Measurements from ENCODE around the gene ELOB.

ELOB gene

DNA sequence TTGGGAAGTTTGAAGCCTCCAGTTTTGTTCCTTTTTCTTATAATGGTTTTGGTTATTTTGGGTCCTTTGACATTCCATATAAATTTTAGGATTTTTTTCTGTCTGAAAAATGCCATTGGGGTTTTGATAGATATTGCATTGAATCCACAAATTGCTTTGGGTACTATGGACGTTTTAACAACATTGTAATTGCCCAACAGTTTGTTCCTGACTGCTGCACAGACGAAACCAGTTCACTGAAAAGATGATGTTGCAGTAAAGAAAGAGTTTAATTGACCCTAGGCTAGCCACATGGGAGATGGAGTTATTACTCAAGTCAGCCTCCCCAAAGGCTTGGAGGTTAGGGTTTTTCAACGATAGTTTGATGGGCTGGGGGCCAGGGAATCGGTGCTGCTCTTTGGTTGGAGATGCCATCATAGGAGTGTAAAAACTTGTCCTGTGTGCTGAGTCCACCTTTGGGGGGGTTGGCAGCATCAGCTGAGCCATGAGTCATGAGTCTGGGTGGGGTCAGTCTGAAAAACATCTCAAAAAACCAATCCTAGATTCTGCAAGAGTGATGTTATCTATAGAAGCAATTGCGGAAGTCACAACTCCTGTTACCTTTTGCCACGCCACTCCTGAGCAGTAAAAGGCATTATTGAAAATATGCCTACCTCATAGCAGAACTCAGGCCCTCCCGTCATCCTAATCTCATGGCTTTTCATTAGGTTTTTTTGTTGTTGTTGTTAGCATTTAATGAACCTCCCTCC lies 18.5 kb upstream of the ELOB start:
- no CpG with 5 or more reads among the region's 7 CpGs for WGBS, 2 donors (ENCODE audit: extremely low coverage in 2 of 2, insufficient read length in 2 of 2, insufficient replicate concordance in 1 of 2)
- Histone ChIP-seq H3K9ac (ENCODE audit: low read depth, low read length, poor library complexity) (no peak overlapping the region), H3K23ac (ENCODE audit: low read depth, low read length, poor library complexity) (no peak overlapping the region), H3K4me2 (ENCODE audit: insufficient read depth, low read length, poor library complexity, severe bottlenecking) (no peak overlapping the region), H3K79me1 (ENCODE audit: low read depth, low read length) (no peaks in the 10 kb centered on the region), H3K27me3 (ENCODE audit: control insufficient read depth in 3 of 3, insufficient read depth in 3 of 3, low read depth in 1 of 3, low read length in 3 of 3) (peaks cover 0 to 12% (median 0%) of the 10 kb centered on the region in 3 experiments), H2BK15ac (ENCODE audit: low read length) (no peak overlapping the region), H2AFZ (ENCODE audit: low read length) (no peak overlapping the region), H2AK5ac (ENCODE audit: low read depth, low read length) (no peak overlapping the region), H2BK5ac (ENCODE audit: low read length) (no peak overlapping the region), H3K4me3 (ENCODE audit: low read length in 2 of 2) (no peak overlapping the region), H3K14ac (ENCODE audit: low read length) (no peak overlapping the region), H2BK120ac (ENCODE audit: low read depth, low read length) (no peak overlapping the region), H3K27ac (replicated peaks; ENCODE audit: low read length) (no peak overlapping the region), H3K18ac (ENCODE audit: low read length) (no peak overlapping the region), H3K4me1 (ENCODE audit: control insufficient read depth in 2 of 2, insufficient read depth in 1 of 2, low read depth in 1 of 2, low read length in 2 of 2) (no peaks in the 10 kb centered on the region), H4K91ac (ENCODE audit: low read depth, low read length, poor library complexity) (no peak overlapping the region), H4K8ac (ENCODE audit: low read depth, low read length) (no peak overlapping the region), H3K36me3 (replicated peaks in 1 of 2; ENCODE audit: control insufficient read depth in 2 of 2, insufficient read depth in 2 of 2, low read length in 2 of 2) (no peaks in the 10 kb centered on the region), H3K4ac (ENCODE audit: low read length) (no peak overlapping the region), H3K9me3 (replicated peaks in 1 of 2; ENCODE audit: control insufficient read depth in 2 of 2, insufficient read depth in 1 of 2, low read depth in 1 of 2, low read length in 2 of 2) (no peaks in the 10 kb centered on the region), H2BK12ac (ENCODE audit: low read length) (no peak overlapping the region)
- no peak for DNase-seq (ENCODE audit: low spot score)

DNA sequence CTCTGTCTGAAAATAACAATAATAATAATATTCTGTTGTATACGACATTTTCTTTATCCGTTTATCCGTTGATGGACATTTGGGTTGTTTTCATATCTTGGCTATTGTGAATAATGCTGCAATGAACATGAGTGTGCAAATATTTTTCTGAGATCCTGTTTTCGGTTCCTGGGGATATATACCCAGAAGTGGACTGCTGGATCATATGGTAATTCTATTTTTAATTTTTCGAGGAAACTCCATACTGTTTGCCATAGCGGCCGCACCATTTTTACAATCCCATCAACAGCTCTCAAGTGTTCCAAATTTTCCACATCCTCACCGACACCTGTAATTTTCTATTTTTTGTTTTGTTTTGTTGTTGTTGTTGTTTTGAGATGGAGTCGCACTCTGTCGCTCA lies 15.9 kb upstream of the ELOB start:
- Histone ChIP-seq H2BK12ac (ENCODE audit: low read length) (no peak overlapping the region), H2BK15ac (ENCODE audit: low read length) (no peak overlapping the region), H3K36me3 (replicated peaks in 1 of 2; ENCODE audit: control insufficient read depth in 2 of 2, insufficient read depth in 2 of 2, low read length in 2 of 2) (no peaks in the 10 kb centered on the region), H3K4me2 (ENCODE audit: insufficient read depth, low read length, poor library complexity, severe bottlenecking) (no peak overlapping the region), H3K14ac (ENCODE audit: low read length) (no peak overlapping the region), H4K91ac (ENCODE audit: low read depth, low read length, poor library complexity) (no peak overlapping the region), H3K18ac (ENCODE audit: low read length) (no peak overlapping the region), H4K8ac (ENCODE audit: low read depth, low read length) (no peak overlapping the region), H3K4ac (ENCODE audit: low read length) (no peak overlapping the region), H2AFZ (ENCODE audit: low read length) (no peak overlapping the region), H3K79me1 (ENCODE audit: low read depth, low read length) (no peaks in the 10 kb centered on the region), H2BK120ac (ENCODE audit: low read depth, low read length) (no peak overlapping the region), H2BK5ac (ENCODE audit: low read length) (no peak overlapping the region), H3K4me1 (ENCODE audit: control insufficient read depth in 2 of 2, insufficient read depth in 1 of 2, low read depth in 1 of 2, low read length in 2 of 2) (peaks cover 0 to 2% of the 10 kb centered on the region in 2 donors), H2AK5ac (ENCODE audit: low read depth, low read length) (no peak overlapping the region), H3K9ac (ENCODE audit: low read depth, low read length, poor library complexity) (no peak overlapping the region), H3K27ac (replicated peaks; ENCODE audit: low read length) (no peak overlapping the region), H3K9me3 (replicated peaks in 1 of 2; ENCODE audit: control insufficient read depth in 2 of 2, insufficient read depth in 1 of 2, low read depth in 1 of 2, low read length in 2 of 2) (no peaks in the 10 kb centered on the region), H3K4me3 (ENCODE audit: low read length in 2 of 2) (no peak overlapping the region), H3K27me3 (ENCODE audit: control insufficient read depth in 3 of 3, insufficient read depth in 3 of 3, low read depth in 1 of 3, low read length in 3 of 3) (peaks cover 0 to 10% (median 0%) of the 10 kb centered on the region in 3 experiments), H3K23ac (ENCODE audit: low read depth, low read length, poor library complexity) (no peak overlapping the region)
- no CpG with 5 or more reads among the region's 10 CpGs for WGBS, 2 donors (ENCODE audit: extremely low coverage in 2 of 2, insufficient read length in 2 of 2, insufficient replicate concordance in 1 of 2)
- no peak for DNase-seq (ENCODE audit: low spot score)

DNA sequence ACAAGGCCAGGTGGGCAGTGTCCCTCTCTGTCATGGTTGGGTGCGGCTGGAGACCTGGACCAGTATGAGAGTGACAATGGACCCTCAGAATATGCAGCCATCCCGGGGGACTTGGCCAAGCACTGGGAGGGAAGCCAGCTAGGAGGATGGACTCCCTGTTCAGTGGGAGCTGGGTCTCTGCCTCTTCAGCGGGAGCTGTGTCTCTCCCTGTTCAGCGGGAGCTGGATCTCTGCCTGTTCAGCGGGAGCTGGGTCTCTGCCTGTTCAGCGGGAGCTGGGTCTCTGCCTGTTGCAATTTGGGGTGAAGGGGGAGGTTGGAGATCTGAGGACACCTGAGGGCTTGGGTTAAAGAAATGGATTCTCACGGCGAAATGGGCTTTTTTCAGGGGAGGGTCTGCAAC lies 14.1 kb upstream of the ELOB start:
- no peak overlapping the region for H2BK15ac ChIP-seq (ENCODE audit: low read length)
- no peak overlapping the region for H2BK5ac ChIP-seq (ENCODE audit: low read length)
- no peaks in the 10 kb centered on the region for H3K36me3 ChIP-seq (replicated peaks in 1 of 2; ENCODE audit: control insufficient read depth in 2 of 2, insufficient read depth in 2 of 2, low read length in 2 of 2)
- no peak overlapping the region for H4K8ac ChIP-seq (ENCODE audit: low read depth, low read length)
- H3K79me1 ChIP-seq (ENCODE audit: low read depth, low read length): no peaks in the 10 kb centered on the region
- no peak for DNase-seq (ENCODE audit: low spot score)
- peaks cover 0 to 10% (median 0%) of the 10 kb centered on the region in 3 experiments for H3K27me3 ChIP-seq (ENCODE audit: control insufficient read depth in 3 of 3, insufficient read depth in 3 of 3, low read depth in 1 of 3, low read length in 3 of 3)
- no peak overlapping the region for H3K4me3 ChIP-seq (ENCODE audit: low read length in 2 of 2)
- no peak overlapping the region for H3K23ac ChIP-seq (ENCODE audit: low read depth, low read length, poor library complexity)
- H3K18ac ChIP-seq (ENCODE audit: low read length): no peak overlapping the region
- H2AK5ac ChIP-seq (ENCODE audit: low read depth, low read length): no peak overlapping the region
- H2BK120ac ChIP-seq (ENCODE audit: low read depth, low read length): no peak overlapping the region
- H3K9me3 ChIP-seq (replicated peaks in 1 of 2; ENCODE audit: control insufficient read depth in 2 of 2, insufficient read depth in 1 of 2, low read depth in 1 of 2, low read length in 2 of 2): no peaks in the 10 kb centered on the region
- H3K4me2 ChIP-seq (ENCODE audit: insufficient read depth, low read length, poor library complexity, severe bottlenecking): no peak overlapping the region
- H2BK12ac ChIP-seq (ENCODE audit: low read length): no peak overlapping the region
- H3K9ac ChIP-seq (ENCODE audit: low read depth, low read length, poor library complexity): no peak overlapping the region
- H2AFZ ChIP-seq (ENCODE audit: low read length): no peak overlapping the region
- no CpG with 5 or more reads among the region's 8 CpGs for WGBS, 2 donors (ENCODE audit: extremely low coverage in 2 of 2, insufficient read length in 2 of 2, insufficient replicate concordance in 1 of 2)
- H4K91ac ChIP-seq (ENCODE audit: low read depth, low read length, poor library complexity): no peak overlapping the region
- H3K4me1 ChIP-seq (ENCODE audit: control insufficient read depth in 2 of 2, insufficient read depth in 1 of 2, low read depth in 1 of 2, low read length in 2 of 2): peaks cover 4 to 10% of the 10 kb centered on the region in 2 donors
- no peak overlapping the region for H3K27ac ChIP-seq (replicated peaks; ENCODE audit: low read length)
- H3K4ac ChIP-seq (ENCODE audit: low read length): no peak overlapping the region
- H3K14ac ChIP-seq (ENCODE audit: low read length): no peak overlapping the region

DNA sequence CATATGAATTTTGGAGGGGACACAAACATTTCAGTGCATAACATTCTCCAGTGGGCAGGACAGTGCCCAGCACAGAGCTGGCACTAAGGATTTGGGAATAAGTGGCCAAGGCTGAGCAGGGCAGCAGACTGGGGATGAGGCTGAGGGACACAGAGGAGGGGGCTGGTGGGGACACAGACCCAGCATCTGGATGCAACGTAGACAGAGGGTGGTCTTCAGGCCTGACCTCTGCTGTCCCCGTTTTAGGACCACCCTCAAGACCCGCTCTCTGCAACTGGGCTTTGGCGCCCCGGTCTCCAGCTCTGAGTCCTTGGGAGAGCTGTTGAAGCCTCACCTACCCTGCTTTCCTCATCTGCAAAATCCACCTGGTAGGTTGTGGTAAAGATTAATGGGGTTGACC lies 13.6 kb upstream of the ELOB start:
- Histone ChIP-seq H3K9me3 (replicated peaks in 1 of 2; ENCODE audit: control insufficient read depth in 2 of 2, insufficient read depth in 1 of 2, low read depth in 1 of 2, low read length in 2 of 2) (no peaks in the 10 kb centered on the region), H3K79me1 (ENCODE audit: low read depth, low read length) (no peaks in the 10 kb centered on the region), H3K27me3 (ENCODE audit: control insufficient read depth in 3 of 3, insufficient read depth in 3 of 3, low read depth in 1 of 3, low read length in 3 of 3) (peaks cover 0 to 10% (median 0%) of the 10 kb centered on the region in 3 experiments), H4K8ac (ENCODE audit: low read depth, low read length) (no peak overlapping the region), H3K14ac (ENCODE audit: low read length) (no peak overlapping the region), H2BK120ac (ENCODE audit: low read depth, low read length) (no peak overlapping the region), H3K36me3 (replicated peaks in 1 of 2; ENCODE audit: control insufficient read depth in 2 of 2, insufficient read depth in 2 of 2, low read length in 2 of 2) (no peaks in the 10 kb centered on the region), H2BK12ac (ENCODE audit: low read length) (no peak overlapping the region), H3K4me1 (ENCODE audit: control insufficient read depth in 2 of 2, insufficient read depth in 1 of 2, low read depth in 1 of 2, low read length in 2 of 2) (peaks cover 4 to 10% of the 10 kb centered on the region in 2 donors), H2AFZ (ENCODE audit: low read length) (no peak overlapping the region), H3K23ac (ENCODE audit: low read depth, low read length, poor library complexity) (no peak overlapping the region), H4K91ac (ENCODE audit: low read depth, low read length, poor library complexity) (no peak overlapping the region), H2BK5ac (ENCODE audit: low read length) (no peak overlapping the region), H2BK15ac (ENCODE audit: low read length) (no peak overlapping the region), H2AK5ac (ENCODE audit: low read depth, low read length) (no peak overlapping the region), H3K4me3 (ENCODE audit: low read length in 2 of 2) (no peak overlapping the region), H3K27ac (replicated peaks; ENCODE audit: low read length) (no peak overlapping the region), H3K4ac (ENCODE audit: low read length) (no peak overlapping the region), H3K18ac (ENCODE audit: low read length) (no peak overlapping the region), H3K4me2 (ENCODE audit: insufficient read depth, low read length, poor library complexity, severe bottlenecking) (no peak overlapping the region), H3K9ac (ENCODE audit: low read depth, low read length, poor library complexity) (no peak overlapping the region)
- WGBS, 2 donors (ENCODE audit: extremely low coverage in 2 of 2, insufficient read length in 2 of 2, insufficient replicate concordance in 1 of 2): no CpG with 5 or more reads among the region's 5 CpGs
- no peak for DNase-seq (ENCODE audit: low spot score)
